ENCODE measurements around the gene SLC25A21.
"Not testable (repeated sequence)": the region's sequence is repeated elsewhere in the genome, so short reads cannot be mapped to it uniquely, and the experiment has no call there.

SLC25A21 gene

DNA sequence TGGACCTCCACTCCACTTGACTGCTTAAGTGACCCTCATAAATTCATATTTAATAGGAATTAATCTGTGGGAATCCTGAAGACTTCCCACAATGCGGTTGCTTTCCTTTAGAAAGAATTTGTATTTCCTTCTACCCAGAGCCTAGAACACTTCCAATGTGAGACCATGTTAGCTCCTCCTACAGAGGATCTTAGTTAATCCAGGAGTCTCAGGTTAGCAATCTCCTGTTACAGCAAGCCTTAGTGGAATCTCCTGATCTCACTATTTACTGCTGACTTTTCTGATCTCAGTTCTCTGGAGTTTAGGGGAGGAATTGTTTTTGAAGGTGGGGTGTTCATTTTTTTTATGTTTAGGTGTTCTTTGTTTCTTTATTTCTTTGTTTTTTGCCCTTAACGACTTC, 186.0 kb downstream of the SLC25A21 start:
- Histone ChIP-seq H4K12ac (ENCODE audit: low read depth, low read length) (no peak overlapping the region), H2BK5ac (ENCODE audit: low read depth, low read length, poor library complexity) (no peak overlapping the region), H4K8ac (ENCODE audit: low read depth, low read length) (no peak overlapping the region), H2AK5ac (ENCODE audit: low read length) (no peak overlapping the region), H3K79me1 (ENCODE audit: low read length) (no peaks in the 10 kb centered on the region), H3K9ac (ENCODE audit: low read length) (no peak overlapping the region), H3K18ac (ENCODE audit: low read length) (no peak overlapping the region), H3K4ac (ENCODE audit: low read depth, low read length) (no peak overlapping the region), H3K9me3 (ENCODE audit: insufficient read depth, low read depth, low read length) (no peaks in the 10 kb centered on the region), H2BK120ac (ENCODE audit: insufficient read depth, low read length, poor library complexity) (no peak overlapping the region), H3K4me3 (ENCODE audit: low read depth, low read length) (no peak overlapping the region), H3K36me3 (ENCODE audit: control insufficient read depth in 1 of 2, insufficient read depth in 2 of 2, low read length in 2 of 2) (no peaks in the 10 kb centered on the region), H3K14ac (ENCODE audit: low read length) (no peak overlapping the region), H4K91ac (ENCODE audit: low read depth, low read length) (no peak overlapping the region), H3K27me3 (ENCODE audit: insufficient read depth, low read length) (no peaks in the 10 kb centered on the region), H3K4me2 (ENCODE audit: low read length) (no peak overlapping the region), H3K4me1 (ENCODE audit: control insufficient read depth in 1 of 2, insufficient read depth in 2 of 2, low read length in 2 of 2) (no peaks in the 10 kb centered on the region), H3K79me2 (ENCODE audit: control insufficient read depth, insufficient read depth, low read length, poor library complexity) (no peaks in the 10 kb centered on the region), H3K23ac (ENCODE audit: low read length) (no peak overlapping the region), H2BK12ac (ENCODE audit: low read length) (no peak overlapping the region), H2AFZ (ENCODE audit: insufficient read depth, low read length, poor library complexity) (no peak overlapping the region), H3K27ac (ENCODE audit: low read depth, low read length) (no peak overlapping the region)
- no peak for DNase-seq
- WGBS (ENCODE audit: extremely low coverage, insufficient coverage, insufficient read length) = no CpG with 5 or more reads among the region's 2 CpGs

GRCh38 chr14:36981832-36982529, 190.4 kb downstream of the SLC25A21 start:
- no peaks in the 10 kb centered on the region for H3K9me3 ChIP-seq (ENCODE audit: insufficient read depth, low read depth, low read length)
- H2BK12ac ChIP-seq (ENCODE audit: low read length) = no peak overlapping the region
- H3K23ac ChIP-seq (ENCODE audit: low read length) = no peak overlapping the region
- H3K18ac ChIP-seq (ENCODE audit: low read length) = no peak overlapping the region
- H4K8ac ChIP-seq (ENCODE audit: low read depth, low read length) = no peak overlapping the region
- no peak overlapping the region for H3K4me2 ChIP-seq (ENCODE audit: low read length)
- no peak overlapping the region for H3K27ac ChIP-seq (ENCODE audit: low read depth, low read length)
- no peak overlapping the region for H2BK120ac ChIP-seq (ENCODE audit: insufficient read depth, low read length, poor library complexity)
- no peaks in the 10 kb centered on the region for H3K79me1 ChIP-seq (ENCODE audit: low read length)
- H3K36me3 ChIP-seq (ENCODE audit: control insufficient read depth in 1 of 2, insufficient read depth in 2 of 2, low read length in 2 of 2) = no peaks in the 10 kb centered on the region
- H3K9ac ChIP-seq (ENCODE audit: low read length) = no peak overlapping the region
- no peak overlapping the region for H2AFZ ChIP-seq (ENCODE audit: insufficient read depth, low read length, poor library complexity)
- H4K12ac ChIP-seq (ENCODE audit: low read depth, low read length) = no peak overlapping the region
- H3K79me2 ChIP-seq (ENCODE audit: control insufficient read depth, insufficient read depth, low read length, poor library complexity) = no peaks in the 10 kb centered on the region
- no peak overlapping the region for H3K14ac ChIP-seq (ENCODE audit: low read length)
- no peak overlapping the region for H4K91ac ChIP-seq (ENCODE audit: low read depth, low read length)
- H3K27me3 ChIP-seq (ENCODE audit: insufficient read depth, low read length) = no peaks in the 10 kb centered on the region
- H3K4me3 ChIP-seq (ENCODE audit: low read depth, low read length) = no peak overlapping the region
- no peak overlapping the region for H3K4ac ChIP-seq (ENCODE audit: low read depth, low read length)
- no CpG with 5 or more reads among the region's 3 CpGs for WGBS (ENCODE audit: extremely low coverage, insufficient coverage, insufficient read length)
- H2AK5ac ChIP-seq (ENCODE audit: low read length) = no peak overlapping the region
- H2BK5ac ChIP-seq (ENCODE audit: low read depth, low read length, poor library complexity) = no peak overlapping the region
- H3K4me1 ChIP-seq (ENCODE audit: control insufficient read depth in 1 of 2, insufficient read depth in 2 of 2, low read length in 2 of 2) = no peaks in the 10 kb centered on the region
- no peak for DNase-seq

DNA sequence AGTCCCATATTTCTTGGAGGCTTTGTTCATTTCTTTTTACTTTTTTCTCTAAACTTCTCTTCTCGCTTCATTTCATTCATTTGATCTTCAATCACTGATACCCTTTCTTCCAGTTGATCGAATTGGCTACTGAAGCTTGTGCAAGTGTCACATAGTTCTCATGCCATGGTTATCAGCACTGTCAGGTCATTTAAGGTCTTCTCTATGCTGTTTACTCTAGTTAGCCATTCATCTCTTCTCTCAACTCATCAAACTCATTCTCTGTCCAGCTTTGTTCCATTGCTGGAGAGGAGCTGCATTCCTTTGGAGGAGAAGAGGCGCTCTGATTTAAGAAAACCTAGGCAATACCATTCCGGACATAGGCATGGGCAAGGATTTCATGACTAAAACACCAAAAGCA, 192.0 kb downstream of the SLC25A21 start:
- H2AK5ac ChIP-seq (ENCODE audit: low read length); H2BK120ac ChIP-seq (ENCODE audit: insufficient read depth, low read length, poor library complexity); H3K27me3 ChIP-seq (ENCODE audit: insufficient read depth, low read length); H4K12ac ChIP-seq (ENCODE audit: low read depth, low read length); H3K9me3 ChIP-seq (ENCODE audit: insufficient read depth, low read depth, low read length); H2BK5ac ChIP-seq (ENCODE audit: low read depth, low read length, poor library complexity); H3K4ac ChIP-seq (ENCODE audit: low read depth, low read length); H2BK12ac ChIP-seq (ENCODE audit: low read length); H3K79me1 ChIP-seq (ENCODE audit: low read length); H3K18ac ChIP-seq (ENCODE audit: low read length); DNase-seq; H3K14ac ChIP-seq (ENCODE audit: low read length); H3K4me3 ChIP-seq (ENCODE audit: low read depth, low read length); H3K23ac ChIP-seq (ENCODE audit: low read length); H3K27ac ChIP-seq (ENCODE audit: low read depth, low read length); H2AFZ ChIP-seq (ENCODE audit: insufficient read depth, low read length, poor library complexity); H3K4me2 ChIP-seq (ENCODE audit: low read length); H4K91ac ChIP-seq (ENCODE audit: low read depth, low read length); H3K4me1 ChIP-seq (ENCODE audit: control insufficient read depth in 1 of 2, insufficient read depth in 2 of 2, low read length in 2 of 2); H3K36me3 ChIP-seq (ENCODE audit: control insufficient read depth in 1 of 2, insufficient read depth in 2 of 2, low read length in 2 of 2); H3K79me2 ChIP-seq (ENCODE audit: control insufficient read depth, insufficient read depth, low read length, poor library complexity); H4K8ac ChIP-seq (ENCODE audit: low read depth, low read length); H3K9ac ChIP-seq (ENCODE audit: low read length): not testable (repeated sequence)
- WGBS (ENCODE audit: extremely low coverage, insufficient coverage, insufficient read length) = no CpG with 5 or more reads among the region's 4 CpGs

DNA sequence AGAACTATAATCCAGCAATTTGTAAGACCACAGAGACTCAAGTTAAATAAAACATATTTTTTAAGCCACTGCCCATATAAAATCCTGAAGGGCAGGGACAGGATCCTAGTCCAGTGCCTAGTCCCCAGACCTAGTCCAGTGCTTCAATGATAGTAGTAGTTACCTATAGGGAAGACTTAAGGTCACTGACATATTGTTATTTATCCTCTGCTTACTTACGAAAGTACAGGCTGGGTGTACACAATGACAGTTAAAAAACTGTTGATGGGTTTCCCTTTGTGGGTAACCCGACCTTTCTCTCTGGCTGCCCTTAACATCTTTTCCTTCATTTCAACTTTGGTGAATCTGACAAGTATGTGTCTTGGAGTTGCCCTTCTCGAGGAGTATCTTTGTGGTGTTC, 192.5 kb downstream of the SLC25A21 start:
- Histone ChIP-seq H2BK12ac (ENCODE audit: low read length) (no peak overlapping the region), H2AFZ (ENCODE audit: insufficient read depth, low read length, poor library complexity) (no peak overlapping the region), H3K9ac (ENCODE audit: low read length) (no peak overlapping the region), H3K27me3 (ENCODE audit: insufficient read depth, low read length) (no peaks in the 10 kb centered on the region), H3K23ac (ENCODE audit: low read length) (no peak overlapping the region), H3K9me3 (ENCODE audit: insufficient read depth, low read depth, low read length) (no peaks in the 10 kb centered on the region), H4K8ac (ENCODE audit: low read depth, low read length) (no peak overlapping the region), H3K4me2 (ENCODE audit: low read length) (no peak overlapping the region), H4K12ac (ENCODE audit: low read depth, low read length) (no peak overlapping the region), H3K36me3 (ENCODE audit: control insufficient read depth in 1 of 2, insufficient read depth in 2 of 2, low read length in 2 of 2) (no peaks in the 10 kb centered on the region), H3K79me1 (ENCODE audit: low read length) (no peaks in the 10 kb centered on the region), H3K79me2 (ENCODE audit: control insufficient read depth, insufficient read depth, low read length, poor library complexity) (no peaks in the 10 kb centered on the region), H4K91ac (ENCODE audit: low read depth, low read length) (no peak overlapping the region), H3K14ac (ENCODE audit: low read length) (no peak overlapping the region), H2AK5ac (ENCODE audit: low read length) (no peak overlapping the region), H3K18ac (ENCODE audit: low read length) (no peak overlapping the region), H3K4me1 (ENCODE audit: control insufficient read depth in 1 of 2, insufficient read depth in 2 of 2, low read length in 2 of 2) (no peaks in the 10 kb centered on the region), H3K27ac (ENCODE audit: low read depth, low read length) (no peak overlapping the region), H2BK120ac (ENCODE audit: insufficient read depth, low read length, poor library complexity) (no peak overlapping the region), H3K4me3 (ENCODE audit: low read depth, low read length) (no peak overlapping the region), H2BK5ac (ENCODE audit: low read depth, low read length, poor library complexity) (no peak overlapping the region), H3K4ac (ENCODE audit: low read depth, low read length) (no peak overlapping the region)
- no peak for DNase-seq
- no CpG with 5 or more reads among the region's 3 CpGs for WGBS (ENCODE audit: extremely low coverage, insufficient coverage, insufficient read length)
